LNCaP clone FGC (cell line): ENCODE data around the gene COPB2.

Source experiments
- DNase-seq: peaks from one replicate; pipeline ENCODE4 v3.0.0-alpha.2; 2011; ENCODE audit warnings: low read depth
- H3K4me3 ChIP-seq: 2 replicates; pipeline ENCODE4 v1.5.1; 2011; ENCODE audit warnings: mild to moderate bottlenecking, low read depth, low read length, control low read depth
- TF ChIP-seq, protein P1 (sequence below): IDR thresholded peaks from 2 replicates; pipeline ENCODE4 v1.5.1; 2012; ENCODE audit warnings: mild to moderate bottlenecking; ENCODE audit not compliant: control insufficient read depth, insufficient read depth; ENCODE audit errors: extremely low read depth

Gene COPB2

DNA sequence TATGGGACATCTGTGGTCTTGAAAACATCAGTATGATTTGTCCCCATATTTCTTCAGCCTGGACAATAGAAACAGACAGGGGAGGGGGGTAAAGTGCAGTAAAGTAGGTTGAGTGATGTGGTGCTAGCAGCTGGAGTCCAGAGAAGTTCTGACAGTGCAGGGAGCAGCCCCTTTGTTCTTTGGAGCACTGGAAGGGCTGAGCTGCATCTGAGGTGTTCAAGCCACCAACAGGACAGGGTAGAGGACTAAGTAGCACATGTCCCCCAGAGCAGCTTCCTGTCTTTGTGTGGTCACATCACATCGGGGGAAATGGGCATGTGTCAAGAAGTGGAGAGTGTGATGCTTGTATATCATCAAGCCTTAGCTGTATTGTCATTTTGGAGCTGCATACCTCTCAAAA is 33.6 kb downstream of the COPB2 start:
- no peak for DNase-seq
- TF ChIP-seq, protein P1, sequence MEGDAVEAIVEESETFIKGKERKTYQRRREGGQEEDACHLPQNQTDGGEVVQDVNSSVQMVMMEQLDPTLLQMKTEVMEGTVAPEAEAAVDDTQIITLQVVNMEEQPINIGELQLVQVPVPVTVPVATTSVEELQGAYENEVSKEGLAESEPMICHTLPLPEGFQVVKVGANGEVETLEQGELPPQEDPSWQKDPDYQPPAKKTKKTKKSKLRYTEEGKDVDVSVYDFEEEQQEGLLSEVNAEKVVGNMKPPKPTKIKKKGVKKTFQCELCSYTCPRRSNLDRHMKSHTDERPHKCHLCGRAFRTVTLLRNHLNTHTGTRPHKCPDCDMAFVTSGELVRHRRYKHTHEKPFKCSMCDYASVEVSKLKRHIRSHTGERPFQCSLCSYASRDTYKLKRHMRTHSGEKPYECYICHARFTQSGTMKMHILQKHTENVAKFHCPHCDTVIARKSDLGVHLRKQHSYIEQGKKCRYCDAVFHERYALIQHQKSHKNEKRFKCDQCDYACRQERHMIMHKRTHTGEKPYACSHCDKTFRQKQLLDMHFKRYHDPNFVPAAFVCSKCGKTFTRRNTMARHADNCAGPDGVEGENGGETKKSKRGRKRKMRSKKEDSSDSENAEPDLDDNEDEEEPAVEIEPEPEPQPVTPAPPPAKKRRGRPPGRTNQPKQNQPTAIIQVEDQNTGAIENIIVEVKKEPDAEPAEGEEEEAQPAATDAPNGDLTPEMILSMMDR: no peak
- no peak overlapping the region for H3K4me3 ChIP-seq

DNA sequence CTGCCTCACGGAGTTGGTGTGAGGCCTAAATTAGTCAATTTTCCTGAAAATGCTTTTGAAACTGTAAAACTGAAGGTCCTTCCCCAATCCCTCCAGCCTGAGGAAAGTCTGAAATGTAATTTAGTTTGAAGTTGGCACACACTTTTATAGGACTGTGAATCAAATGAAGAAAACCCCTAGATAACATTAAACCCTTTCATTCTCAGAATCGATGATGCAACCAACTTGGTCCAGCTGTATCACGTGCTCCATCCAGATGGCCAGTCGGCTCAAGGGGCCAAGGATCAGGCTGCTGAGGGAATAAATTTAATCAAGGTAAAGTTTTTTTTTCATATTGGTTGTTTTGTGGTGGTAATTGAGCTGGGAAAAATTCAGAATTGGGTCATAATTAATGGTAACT is 34.0 kb downstream of the COPB2 start:
- no peak overlapping the region for H3K4me3 ChIP-seq
- no peak for DNase-seq
- TF ChIP-seq, protein P1: no peak

DNA sequence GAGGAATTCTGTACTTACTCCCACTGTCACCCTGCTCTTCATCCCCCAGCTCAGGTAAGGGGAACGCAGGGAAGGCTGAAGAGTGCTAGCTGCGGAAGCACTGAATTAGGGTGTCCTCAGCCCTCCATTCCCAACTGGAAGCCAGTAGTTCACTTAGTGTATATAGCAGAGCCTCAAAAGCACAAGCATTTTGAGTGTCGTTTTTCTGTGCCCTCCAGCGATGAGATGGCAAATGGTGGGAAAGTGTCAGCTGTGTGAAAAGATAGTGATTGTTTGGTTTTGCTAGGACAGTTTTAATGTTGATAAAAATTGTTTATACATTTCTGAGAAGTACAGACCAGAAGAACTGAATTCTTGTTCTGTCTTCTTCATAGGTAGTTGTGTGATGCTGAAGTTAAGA is 34.8 kb downstream of the COPB2 start:
- TF ChIP-seq, protein P1: no peak
- no peak for DNase-seq
- no peak overlapping the region for H3K4me3 ChIP-seq

DNA sequence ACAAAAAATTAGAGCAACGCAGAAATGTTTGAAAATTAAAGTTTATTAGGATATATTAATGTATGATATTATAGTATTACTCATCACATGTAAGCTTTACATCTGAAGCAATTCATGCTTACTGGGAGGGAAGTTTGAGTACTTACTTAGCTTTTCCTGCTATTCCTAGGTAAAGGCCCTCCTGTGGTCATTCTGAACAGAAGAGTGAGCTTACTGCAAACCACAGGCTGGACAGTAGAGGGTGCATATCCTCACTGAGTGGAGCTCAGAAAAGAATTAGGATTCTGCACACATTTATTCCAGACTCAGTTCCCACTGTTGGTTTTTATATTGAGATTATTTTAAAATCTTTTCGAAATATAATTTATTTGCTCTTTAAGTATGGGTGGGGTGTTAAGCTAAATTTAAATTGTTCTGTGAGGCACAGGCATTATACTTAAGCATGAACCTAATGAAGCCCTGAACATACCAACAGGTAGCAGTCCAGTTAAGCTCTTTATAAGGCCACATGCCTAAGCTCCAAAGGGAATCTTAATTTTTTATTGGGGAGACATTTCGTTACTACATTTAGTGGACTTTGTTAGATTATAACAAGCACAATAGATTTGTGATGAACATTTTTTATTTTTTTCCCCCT is 35.4 kb downstream of the COPB2 start:
- TF ChIP-seq, protein P1: peak; percentile 92
- peak; percentile 17 for DNase-seq
- no peak overlapping the region for H3K4me3 ChIP-seq

DNA sequence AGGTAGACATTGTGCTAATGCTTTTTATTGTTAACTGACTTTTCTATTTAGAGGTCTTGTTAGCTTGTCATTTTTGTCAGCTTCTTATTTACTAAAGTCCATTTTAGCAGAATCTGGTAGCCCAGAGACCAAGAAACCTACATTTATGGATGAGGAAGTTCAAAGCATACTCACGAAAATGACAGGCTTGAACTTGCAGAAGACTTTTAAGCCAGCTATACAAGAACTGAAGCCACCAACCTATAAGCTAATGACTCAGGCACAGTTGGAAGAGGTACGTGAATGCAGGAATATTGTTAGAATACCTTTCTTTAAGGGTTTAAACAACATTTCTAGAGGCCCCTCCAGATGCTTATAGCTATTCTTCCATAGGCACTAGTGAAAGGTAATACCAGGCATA is 42.7 kb downstream of the COPB2 start:
- no peak overlapping the region for H3K4me3 ChIP-seq
- TF ChIP-seq, protein P1: no peak
- no peak for DNase-seq

DNA sequence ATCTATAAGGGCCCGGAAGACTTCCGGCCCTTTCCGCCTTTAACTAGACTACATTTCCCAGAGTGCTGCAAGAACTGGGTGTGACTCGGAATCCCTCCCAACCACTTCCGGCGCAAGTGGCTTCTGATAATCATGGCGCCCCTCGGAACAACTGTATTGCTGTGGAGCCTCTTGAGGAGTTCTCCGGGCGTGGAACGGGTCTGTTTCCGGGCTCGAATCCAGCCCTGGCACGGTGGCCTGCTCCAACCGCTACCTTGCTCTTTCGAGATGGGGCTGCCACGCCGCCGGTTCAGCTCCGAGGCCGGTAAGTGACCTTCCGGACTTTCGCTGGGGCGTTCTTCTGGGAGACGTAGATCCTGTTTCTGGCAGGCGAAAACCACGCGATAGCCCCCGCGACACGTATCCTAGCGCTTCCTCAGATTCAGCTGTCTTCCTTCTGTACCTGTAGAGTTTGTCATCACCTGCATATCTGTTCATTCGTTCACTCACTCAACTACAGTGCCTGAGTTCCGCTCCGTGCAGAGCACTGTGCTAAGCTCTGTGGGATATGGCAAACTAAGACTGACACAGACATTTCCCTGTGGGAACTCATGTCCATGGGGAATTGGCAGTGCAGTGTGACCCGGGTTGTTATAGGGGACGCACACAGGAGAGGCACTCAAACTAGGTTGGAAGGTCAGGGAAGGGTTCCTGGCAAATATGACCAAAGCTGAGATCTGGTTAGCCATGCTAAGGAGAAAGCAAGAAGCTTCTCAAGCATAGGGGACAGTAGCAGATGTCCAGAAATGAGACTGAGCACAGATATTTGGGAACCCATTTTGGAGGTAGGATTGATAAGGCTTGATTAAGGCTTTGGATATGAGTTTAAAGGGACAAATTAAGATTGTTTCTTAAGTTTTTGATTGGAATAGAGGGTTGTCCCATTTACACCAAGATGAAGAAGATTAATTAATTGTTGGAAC is 45.3 kb downstream of the COPB2 start, which contains the start of gene MRPS22:
Gene MRPS22 (plus strand): TSS at position 126 of the 962 bp plus-strand sequence. CDS start 7 bp downstream, at position 133.
- DNase-seq: peak; percentile 87
- H3K4me3 ChIP-seq: peak within 1 kb of the TSS; percentile 67

More for the DNA sequence above, 45.3 kb downstream of the COPB2 start, which contains the start of gene MRPS22:
- TF ChIP-seq, protein P1: no peak
